GM15510 (cell line): Measurements from ENCODE around the gene MYH15.

Source experiments
- POLR2A ChIP-seq: IDR thresholded peaks from 3 replicates; pipeline ENCODE4 v1.6.1; 2011; ENCODE audit warnings: borderline replicate concordance; ENCODE audit not compliant: insufficient read length; ENCODE audit errors: extremely low read depth

The MYH15 gene

GRCh38 chr3:108333961-108334360, 176.4 kb downstream of the MYH15 start:
- no peak for TF ChIP-seq POLR2A

GRCh38 chr3:108331792-108332191, 178.6 kb downstream of the MYH15 start:
- TF ChIP-seq POLR2A = no peak
